Brain microvascular endothelial cell (primary cell): ENCODE data around the gene PITPNM2.

Experiments
- DNase-seq: peaks from one replicate; pipeline ENCODE4 v3.0.0-alpha.2; 2020
- H3K27ac ChIP-seq: fragments of 250-450 bp; sonication (Bioruptor Pico); 2 replicates; pipeline ENCODE4 v1.5.1; 2020; ENCODE audit warnings: mild to moderate bottlenecking, moderate library complexity
- H3K27me3 ChIP-seq: fragments of 250-450 bp; sonication (Bioruptor Pico); replicated peaks from 2 replicates; pipeline ENCODE4 v1.5.1; 2020; ENCODE audit warnings: mild to moderate bottlenecking
- H3K36me3 ChIP-seq: fragments of 250-450 bp; sonication (Bioruptor Pico); replicated peaks from 2 replicates; pipeline ENCODE4 v1.5.1; 2020; ENCODE audit warnings: mild to moderate bottlenecking
- H3K4me3 ChIP-seq: 2 replicates; pipeline ENCODE4 v1.5.1; 2011; ENCODE audit warnings: low read depth, mild to moderate bottlenecking, control low read depth, low read length, moderate library complexity
- in situ Hi-C: cut with HindIII; loops from 2 replicates; pipeline ENCODE4 v1.10.0; 2017; ENCODE audit warnings: low sequenced_read_pairs, low pct_ligation_motif_present
- TF ChIP-seq, protein P1 (sequence below): IDR thresholded peaks from 2 replicates; pipeline ENCODE4 v1.5.1; 2011; ENCODE audit warnings: low read depth, mild to moderate bottlenecking, moderate library complexity, low read length, control low read depth, inconsistent platforms; ENCODE audit errors: missing control alignments

The PITPNM2 gene

DNA sequence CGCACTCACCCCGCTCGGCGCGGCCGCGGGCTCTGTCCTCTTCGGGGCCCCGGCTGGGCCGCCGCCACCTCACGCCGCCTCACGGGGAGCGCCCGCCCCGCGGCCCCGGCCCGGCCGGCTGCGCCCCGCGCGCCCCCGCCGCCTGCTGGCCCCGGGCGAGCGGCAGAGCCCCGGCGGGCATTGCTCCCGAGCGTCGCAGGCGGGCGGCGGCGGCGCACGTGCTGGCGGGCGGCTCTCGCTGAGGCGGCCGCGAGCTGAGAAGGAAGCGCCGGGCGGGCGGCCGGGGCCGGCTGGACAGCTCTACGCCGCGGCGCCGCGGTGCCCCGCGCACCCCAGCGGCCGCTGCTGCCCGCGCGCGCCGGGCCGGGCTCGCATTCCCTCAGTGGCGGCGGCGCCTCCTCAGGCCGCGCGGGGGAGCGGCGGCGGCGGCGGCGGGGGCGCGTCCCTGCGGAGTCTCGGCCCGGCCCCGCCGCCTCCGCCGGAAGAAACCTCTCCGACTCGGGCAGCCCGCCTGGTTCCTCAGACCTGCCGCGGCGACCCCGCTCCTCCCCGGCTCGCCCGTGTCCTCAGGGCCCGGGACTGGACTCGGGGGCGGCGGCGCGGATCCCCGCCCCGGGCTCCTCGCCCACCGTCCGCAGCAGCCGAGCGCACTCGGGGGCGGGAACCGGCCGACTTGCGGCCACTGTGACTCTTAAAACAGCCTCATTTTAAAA, at the start of gene PITPNM2:
TSS of gene PITPNM2 (minus strand) at position 347 of the 713 bp plus-strand sequence. CDS start 116,500 bp downstream, outside the sequence.
- in situ Hi-C loops: no loop called here
- TF ChIP-seq, protein P1, sequence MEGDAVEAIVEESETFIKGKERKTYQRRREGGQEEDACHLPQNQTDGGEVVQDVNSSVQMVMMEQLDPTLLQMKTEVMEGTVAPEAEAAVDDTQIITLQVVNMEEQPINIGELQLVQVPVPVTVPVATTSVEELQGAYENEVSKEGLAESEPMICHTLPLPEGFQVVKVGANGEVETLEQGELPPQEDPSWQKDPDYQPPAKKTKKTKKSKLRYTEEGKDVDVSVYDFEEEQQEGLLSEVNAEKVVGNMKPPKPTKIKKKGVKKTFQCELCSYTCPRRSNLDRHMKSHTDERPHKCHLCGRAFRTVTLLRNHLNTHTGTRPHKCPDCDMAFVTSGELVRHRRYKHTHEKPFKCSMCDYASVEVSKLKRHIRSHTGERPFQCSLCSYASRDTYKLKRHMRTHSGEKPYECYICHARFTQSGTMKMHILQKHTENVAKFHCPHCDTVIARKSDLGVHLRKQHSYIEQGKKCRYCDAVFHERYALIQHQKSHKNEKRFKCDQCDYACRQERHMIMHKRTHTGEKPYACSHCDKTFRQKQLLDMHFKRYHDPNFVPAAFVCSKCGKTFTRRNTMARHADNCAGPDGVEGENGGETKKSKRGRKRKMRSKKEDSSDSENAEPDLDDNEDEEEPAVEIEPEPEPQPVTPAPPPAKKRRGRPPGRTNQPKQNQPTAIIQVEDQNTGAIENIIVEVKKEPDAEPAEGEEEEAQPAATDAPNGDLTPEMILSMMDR: no peak
- Histone ChIP-seq H3K36me3 (no peaks in the 10 kb centered on the region), H3K4me3 (peak within 1 kb of the TSS; percentile 68), H3K27me3 (no peaks in the 10 kb centered on the region), H3K27ac (peak within 1 kb of the TSS; percentile 37)
- no peak for DNase-seq

DNA sequence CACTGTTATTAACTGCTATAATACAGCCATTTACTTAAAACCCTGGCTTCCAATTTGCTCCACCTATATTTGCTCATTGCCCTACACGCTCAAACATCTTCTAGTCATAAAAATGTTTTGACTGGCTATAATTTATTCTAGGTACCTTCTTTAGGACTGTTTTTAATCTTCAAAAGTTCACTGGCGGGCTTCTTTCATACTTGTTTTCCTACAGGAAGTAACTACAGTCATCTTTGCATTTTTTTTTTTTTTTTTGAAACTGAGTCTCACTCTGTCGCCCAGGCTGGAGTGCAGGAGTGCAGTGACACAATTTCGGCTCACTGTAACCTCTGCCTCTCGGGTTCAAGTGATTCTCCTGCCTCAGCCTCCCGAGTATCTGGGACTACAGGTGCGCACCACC, 49.5 kb upstream of the PITPNM2 start:
- no peaks in the 10 kb centered on the region for H3K27me3 ChIP-seq
- no peak overlapping the region for H3K27ac ChIP-seq
- in situ Hi-C loops: no loop called here
- DNase-seq: no peak
- H3K36me3 ChIP-seq: peaks cover 9% of the 10 kb centered on the region
- no peak overlapping the region for H3K4me3 ChIP-seq
- TF ChIP-seq, protein P1: no peak

DNA sequence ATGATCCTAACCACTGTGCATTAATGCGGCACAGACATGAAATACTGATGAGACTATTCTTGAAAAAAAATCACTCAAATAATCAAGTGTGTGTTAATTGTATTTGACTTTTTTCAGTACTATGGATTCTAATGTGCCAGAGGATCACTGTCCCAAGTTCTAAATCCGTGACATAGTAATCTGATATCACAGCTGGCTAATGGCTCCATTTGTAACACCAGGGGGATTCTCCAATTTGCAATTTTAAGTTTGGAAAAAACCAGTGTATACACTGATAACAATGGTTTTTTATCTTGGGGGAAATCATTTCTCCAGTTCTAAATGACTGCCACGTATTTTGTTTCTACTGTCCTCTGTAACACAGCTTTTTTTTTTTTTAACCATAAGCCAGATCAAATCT, 49.0 kb upstream of the PITPNM2 start:
- Histone ChIP-seq H3K27me3 (no peaks in the 10 kb centered on the region), H3K4me3 (no peak overlapping the region), H3K36me3 (peaks cover 9% of the 10 kb centered on the region), H3K27ac (no peak overlapping the region)
- no peak for DNase-seq
- in situ Hi-C loops: no loop called here
- TF ChIP-seq, protein P1: no peak

DNA sequence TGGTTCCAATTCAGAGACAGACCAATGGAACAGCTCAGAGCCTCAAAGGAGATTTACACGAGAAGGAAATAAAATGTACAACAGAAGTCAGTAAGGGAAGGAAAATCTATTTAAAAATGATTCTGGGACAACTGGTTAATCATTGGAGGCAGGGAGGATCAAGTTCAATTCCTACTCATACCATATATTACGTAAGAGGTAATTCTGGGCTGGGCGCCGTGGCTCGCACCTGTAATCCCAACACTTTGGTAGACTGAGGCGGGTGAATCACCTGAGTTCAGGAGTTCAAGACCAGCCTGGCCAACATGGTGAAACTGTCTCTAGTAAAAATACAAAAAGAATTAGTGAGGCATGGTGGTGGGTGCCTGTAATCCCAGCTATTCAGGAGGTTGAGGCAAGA, 36.7 kb upstream of the PITPNM2 start:
- in situ Hi-C loops: no loop called here
- no peak for DNase-seq
- H3K4me3 ChIP-seq: no peak overlapping the region
- peaks cover 7% of the 10 kb centered on the region for H3K36me3 ChIP-seq
- TF ChIP-seq, protein P1: no peak
- H3K27ac ChIP-seq: no peak overlapping the region
- no peaks in the 10 kb centered on the region for H3K27me3 ChIP-seq

DNA sequence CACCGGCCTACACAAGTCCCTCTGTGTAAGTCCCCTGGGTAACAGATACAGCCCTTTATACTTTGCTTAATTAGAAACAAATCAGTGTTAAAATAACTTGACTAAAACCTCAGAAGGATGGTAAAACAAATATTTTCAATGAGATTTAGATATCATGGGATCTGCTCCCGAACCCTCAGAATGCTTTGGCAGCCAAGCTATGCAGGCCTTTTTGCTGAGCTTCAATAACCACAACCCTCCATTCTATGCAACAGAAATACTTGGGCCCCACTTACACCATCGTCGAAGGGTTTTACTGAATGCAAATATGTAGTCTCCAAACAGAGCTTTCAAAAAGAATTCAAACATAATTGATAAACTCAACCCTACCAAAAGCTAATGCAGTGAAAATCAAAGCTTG, 29.3 kb upstream of the PITPNM2 start:
- DNase-seq: no peak
- TF ChIP-seq, protein P1: no peak
- H3K27ac ChIP-seq: no peak overlapping the region
- H3K36me3 ChIP-seq: peaks cover 7% of the 10 kb centered on the region
- in situ Hi-C loops: no loop called here
- no peak overlapping the region for H3K4me3 ChIP-seq
- no peaks in the 10 kb centered on the region for H3K27me3 ChIP-seq

DNA sequence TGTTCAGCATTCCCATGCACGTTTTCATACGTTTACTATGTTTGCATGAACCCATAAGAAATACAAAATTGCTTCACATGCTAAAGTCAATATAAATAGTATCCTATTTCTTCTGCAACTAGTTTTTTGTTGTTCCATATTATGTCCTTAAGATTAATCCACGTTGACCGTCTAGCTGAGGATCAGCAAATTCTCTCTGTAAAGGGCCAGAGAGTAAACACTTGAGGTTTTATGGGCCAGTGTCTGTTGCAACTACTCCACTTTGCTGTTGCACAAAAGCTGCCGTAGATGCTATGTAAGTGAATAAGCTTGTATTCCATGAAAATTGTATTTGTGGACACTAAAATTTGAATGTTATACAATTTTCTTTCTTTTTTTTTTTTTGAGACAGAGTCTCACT, 21.1 kb upstream of the PITPNM2 start:
- H3K4me3 ChIP-seq: no peak overlapping the region
- peaks cover 8% of the 10 kb centered on the region for H3K36me3 ChIP-seq

More for the DNA sequence above, 21.1 kb upstream of the PITPNM2 start:
- Histone ChIP-seq H3K27ac (no peak overlapping the region), H3K27me3 (no peaks in the 10 kb centered on the region)
- DNase-seq: no peak
- in situ Hi-C loops: no loop called here
- TF ChIP-seq, protein P1: no peak
